Keratinocyte (primary cell): Measurements from ENCODE around the gene HMX3. TPM values are rescaled to one million over a fixed set of nuclear protein-coding genes. Genes with fewer than 3 reads are reported as not detected.

Experiments
- DNase-seq: peaks from one replicate; pipeline ENCODE4 v3.0.0-alpha.2; 2011; ENCODE audit warnings: low read depth, missing footprints, low spot score
- FAIRE-seq: peaks from 2 replicates; lab custom pipeline; 2011; peaks lifted over from hg19 to GRCh38; lab: Jason Lieb, UNC
- H2AFZ ChIP-seq: 2 replicates; pipeline ENCODE4 v1.6.0; 2012; ENCODE audit warnings: low read length, control low read depth, inconsistent platforms; ENCODE audit not compliant: control insufficient read depth
- H3K27ac ChIP-seq: 2 replicates; pipeline ENCODE4 v1.5.1; 2011; ENCODE audit warnings: low read length; ENCODE audit not compliant: control insufficient read depth, insufficient read depth
- H3K27me3 ChIP-seq: 3 replicates; pipeline ENCODE4 v1.6.0; 2011; ENCODE audit warnings: low read length; ENCODE audit not compliant: control insufficient read depth, insufficient read depth; ENCODE audit errors: extremely low read depth
- H3K36me3 ChIP-seq, 2 experiments: 2 replicates in 1 of 2; 3 replicates in 1 of 2; pipeline ENCODE4 v1.5.1; 2011; ENCODE audit warnings: low read length in 2 of 2, mild to moderate bottlenecking in 1 of 2; ENCODE audit not compliant: control insufficient read depth in 2 of 2, insufficient read depth in 2 of 2; ENCODE audit errors: extremely low read depth in 1 of 2
- H3K4me1 ChIP-seq: 3 replicates; pipeline ENCODE4 v1.5.1; 2011; ENCODE audit warnings: low read length; ENCODE audit not compliant: control insufficient read depth, insufficient read depth; ENCODE audit errors: extremely low read depth
- H3K4me2 ChIP-seq: 3 replicates; pipeline ENCODE4 v1.6.0; 2011; ENCODE audit warnings: low read depth, low read length; ENCODE audit not compliant: control insufficient read depth, insufficient read depth; ENCODE audit errors: extremely low read depth
- H3K4me3 ChIP-seq, 3 experiments: fragments of 200-600 bp in 1 of 3; sonication (generic) in 1 of 3; 2 replicates in 2 of 3; 3 replicates in 1 of 3; pipeline ENCODE4 v1.5.1; 2011 to 2016; ENCODE audit warnings: low read length in 3 of 3, mild to moderate bottlenecking in 3 of 3, control low read depth in 2 of 3, inconsistent platforms in 1 of 3, low read depth in 1 of 3, mixed read lengths in 1 of 3, mixed run types in 1 of 3, moderate library complexity in 1 of 3; ENCODE audit not compliant: control insufficient read depth in 2 of 3, insufficient read depth in 2 of 3; ENCODE audit errors: extremely low read depth in 1 of 3
- H3K79me2 ChIP-seq: 2 replicates; pipeline ENCODE4 v1.6.0; 2012; ENCODE audit warnings: low read length; ENCODE audit not compliant: control insufficient read depth, insufficient read depth
- H3K9ac ChIP-seq: 3 replicates; pipeline ENCODE4 v1.6.0; 2011; ENCODE audit warnings: low read length; ENCODE audit not compliant: control insufficient read depth, insufficient read depth; ENCODE audit errors: extremely low read depth
- H3K9me1 ChIP-seq: 3 replicates; pipeline ENCODE4 v1.6.0; 2011; ENCODE audit warnings: low read length; ENCODE audit not compliant: control insufficient read depth, insufficient read depth; ENCODE audit errors: extremely low read depth
- H3K9me3 ChIP-seq: 2 replicates; pipeline ENCODE4 v1.5.1; 2012; ENCODE audit warnings: low read depth, low read length; ENCODE audit not compliant: control insufficient read depth
- H4K20me1 ChIP-seq: 3 replicates; pipeline ENCODE4 v1.6.0; 2011; ENCODE audit warnings: low read length; ENCODE audit not compliant: control insufficient read depth, insufficient read depth; ENCODE audit errors: extremely low read depth
- EZH2 ChIP-seq: IDR thresholded peaks from one replicate; pipeline ENCODE4 v1.6.1; 2012; ENCODE audit warnings: inconsistent platforms, mild to moderate bottlenecking, low read length, moderate library complexity
- dilution Hi-C: fragments of 300-500 bp; cut with MboI; formaldehyde crosslinking; loops from one replicate; pipeline ENCODE4 v1.7.0; 2020; ENCODE audit warnings: low sequenced_read_pairs; ENCODE audit not compliant: extremely low pct_ligation_motif_present
- polyA plus RNA-seq, 5 experiments: library from polyadenylated mRNA; depleted of rRNA in 3 of 5; stranded (reverse) in 3 of 5; stranded (forward) in 1 of 5; unstranded in 1 of 5; fragments of >200 nt; gene quantifications; 1 replicate in 1 of 5; 2 replicates in 3 of 5; 3 replicates in 1 of 5; pipeline versions ENCODE4 v1.2.1 to v1.2.3, GENCODE V29; 2011 to 2012; ENCODE audit warnings: missing spikeins in 2 of 5, low read depth in 1 of 5, low replicate concordance in 1 of 5
- TF ChIP-seq, protein P1 (sequence below), 3 experiments: IDR thresholded peaks in 1 of 3; conservative IDR thresholded peaks in 1 of 3; optimal IDR thresholded peaks in 1 of 3; 2 replicates in 2 of 3; 3 replicates in 1 of 3; pipeline versions ENCODE3 to v1.5.1; 2011; ENCODE audit warnings: low read length in 3 of 3, mild to moderate bottlenecking in 3 of 3, moderate library complexity in 2 of 3, control low read depth in 1 of 3, inconsistent platforms in 1 of 3; ENCODE audit not compliant: insufficient read depth in 2 of 3; ENCODE audit errors: extremely low read depth in 1 of 3

HMX3 gene
- polyA plus RNA-seq, 1 donor (not counting 4 experiments of a cell fraction or from before 2014, with no cell fraction given) = not detected

DNA sequence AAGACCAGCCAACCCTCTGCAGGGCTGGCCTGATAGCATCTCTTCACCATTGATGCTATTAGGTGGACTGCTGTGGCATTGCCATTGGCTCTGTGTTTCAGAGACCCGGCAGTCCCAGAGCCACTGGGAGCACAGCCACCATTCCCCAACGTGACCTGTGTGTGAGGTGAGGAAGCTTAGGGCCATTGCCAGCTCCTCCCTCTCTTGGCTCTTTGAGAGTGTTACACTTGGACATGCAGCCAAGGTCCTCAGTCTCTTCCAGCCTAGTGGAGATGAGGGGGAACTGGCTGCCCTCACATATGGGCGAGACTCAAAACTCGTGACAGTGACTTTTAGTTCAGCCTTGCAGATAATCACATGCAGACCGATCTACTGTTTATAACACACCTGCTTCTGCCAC is 39.3 kb upstream of the HMX3 start:
- no peak for FAIRE-seq
- no peaks in the 10 kb centered on the region for H3K9me1 ChIP-seq
- H3K4me1 ChIP-seq = no peaks in the 10 kb centered on the region
- peaks cover 10% of the 10 kb centered on the region for H3K27me3 ChIP-seq
- H3K36me3 ChIP-seq = no peaks in the 10 kb centered on the region
- H3K9ac ChIP-seq = no peak overlapping the region
- no peaks in the 10 kb centered on the region for H3K79me2 ChIP-seq
- H3K4me3 ChIP-seq = no peak overlapping the region
- no peaks in the 10 kb centered on the region for H4K20me1 ChIP-seq
- H3K27ac ChIP-seq = no peak overlapping the region
- H3K4me2 ChIP-seq = no peak overlapping the region
- TF ChIP-seq, protein P1, sequence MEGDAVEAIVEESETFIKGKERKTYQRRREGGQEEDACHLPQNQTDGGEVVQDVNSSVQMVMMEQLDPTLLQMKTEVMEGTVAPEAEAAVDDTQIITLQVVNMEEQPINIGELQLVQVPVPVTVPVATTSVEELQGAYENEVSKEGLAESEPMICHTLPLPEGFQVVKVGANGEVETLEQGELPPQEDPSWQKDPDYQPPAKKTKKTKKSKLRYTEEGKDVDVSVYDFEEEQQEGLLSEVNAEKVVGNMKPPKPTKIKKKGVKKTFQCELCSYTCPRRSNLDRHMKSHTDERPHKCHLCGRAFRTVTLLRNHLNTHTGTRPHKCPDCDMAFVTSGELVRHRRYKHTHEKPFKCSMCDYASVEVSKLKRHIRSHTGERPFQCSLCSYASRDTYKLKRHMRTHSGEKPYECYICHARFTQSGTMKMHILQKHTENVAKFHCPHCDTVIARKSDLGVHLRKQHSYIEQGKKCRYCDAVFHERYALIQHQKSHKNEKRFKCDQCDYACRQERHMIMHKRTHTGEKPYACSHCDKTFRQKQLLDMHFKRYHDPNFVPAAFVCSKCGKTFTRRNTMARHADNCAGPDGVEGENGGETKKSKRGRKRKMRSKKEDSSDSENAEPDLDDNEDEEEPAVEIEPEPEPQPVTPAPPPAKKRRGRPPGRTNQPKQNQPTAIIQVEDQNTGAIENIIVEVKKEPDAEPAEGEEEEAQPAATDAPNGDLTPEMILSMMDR (optimal IDR thresholded peaks at IDR 0.05 in 1 of 3, IDR thresholded peaks at IDR 0.05 in 1 of 3, conservative IDR thresholded peaks at IDR 0.05 in 1 of 3; ENCODE audit: extremely low read depth in 1 of 3, insufficient read depth in 2 of 3, low read length in 3 of 3) = no peak
- no peak for TF ChIP-seq EZH2
- dilution Hi-C loops = no loop called here
- H3K9me3 ChIP-seq = no peaks in the 10 kb centered on the region
- no peak for DNase-seq
- H2AFZ ChIP-seq = no peak overlapping the region

DNA sequence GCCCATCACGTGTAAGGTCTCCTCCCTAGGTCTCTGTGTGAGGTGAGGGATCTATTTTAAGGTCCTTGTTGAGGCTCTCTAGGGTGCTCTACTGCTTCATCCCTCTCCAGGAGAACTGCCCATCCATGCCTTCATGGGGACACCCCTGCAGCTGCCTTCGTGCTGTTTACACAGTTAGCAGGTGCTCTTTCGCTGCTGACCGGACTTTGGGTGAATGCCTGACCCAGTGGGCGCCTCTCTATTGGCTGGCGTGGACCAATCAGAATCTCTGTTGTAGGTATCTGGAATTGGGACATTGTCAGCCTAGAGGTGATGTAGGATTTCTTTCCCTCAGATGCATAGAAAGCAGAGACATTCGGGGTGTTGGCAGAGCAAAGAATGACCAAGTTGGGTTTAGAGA is 38.7 kb upstream of the HMX3 start:
- H3K9ac ChIP-seq = no peak overlapping the region
- no peak overlapping the region for H3K4me3 ChIP-seq
- H3K27ac ChIP-seq = no peak overlapping the region
- no peak overlapping the region for H2AFZ ChIP-seq
- dilution Hi-C loops = no loop called here
- H3K4me1 ChIP-seq = no peaks in the 10 kb centered on the region
- TF ChIP-seq, protein P1 (optimal IDR thresholded peaks at IDR 0.05 in 1 of 3, IDR thresholded peaks at IDR 0.05 in 1 of 3, conservative IDR thresholded peaks at IDR 0.05 in 1 of 3; ENCODE audit: extremely low read depth in 1 of 3, insufficient read depth in 2 of 3, low read length in 3 of 3) = no peak
- TF ChIP-seq EZH2 = no peak
- H4K20me1 ChIP-seq = no peaks in the 10 kb centered on the region
- DNase-seq (no peak), FAIRE-seq (no peak)
- no peak overlapping the region for H3K4me2 ChIP-seq
- H3K27me3 ChIP-seq = peaks cover 10% of the 10 kb centered on the region
- H3K9me1 ChIP-seq = no peaks in the 10 kb centered on the region
- H3K9me3 ChIP-seq = no peaks in the 10 kb centered on the region
- no peaks in the 10 kb centered on the region for H3K79me2 ChIP-seq
- H3K36me3 ChIP-seq = no peaks in the 10 kb centered on the region
